Measurements from ENCODE around the gene APOC3.

APOC3 gene

GRCh38 chr11:116807601-116808261 is 22.0 kb upstream of the APOC3 start:
- DNase-seq (ENCODE audit: low read depth): no peak

GRCh38 chr11:116808262-116809175 is 21.2 kb upstream of the APOC3 start:
- no peak for DNase-seq (ENCODE audit: low read depth)

- DNase-seq (ENCODE audit: low read depth): no peak
Observed at GRCh38 chr11:116811194-116811593, 18.5 kb upstream of the APOC3 start.

GRCh38 chr11:116812109-116812508 is 17.6 kb upstream of the APOC3 start:
- no peak for DNase-seq (ENCODE audit: low read depth)

- no peak for DNase-seq (ENCODE audit: low read depth)
Observed at GRCh38 chr11:116813170-116813569, 16.5 kb upstream of the APOC3 start.

GRCh38 chr11:116813781-116814471 is 15.8 kb upstream of the APOC3 start:
- no peak for DNase-seq (ENCODE audit: low read depth)

GRCh38 chr11:116814502-116814901 is 15.2 kb upstream of the APOC3 start:
- DNase-seq (ENCODE audit: low read depth): no peak

- DNase-seq (ENCODE audit: low read depth): no peak
Observed at GRCh38 chr11:116819049-116819448, 10.7 kb upstream of the APOC3 start.

- no peak for DNase-seq (ENCODE audit: low read depth)
Observed at GRCh38 chr11:116821050-116821918, 8.4 kb upstream of the APOC3 start.

GRCh38 chr11:116822575-116822974 is 7.1 kb upstream of the APOC3 start:
- no peak for DNase-seq (ENCODE audit: low read depth)

GRCh38 chr11:116823031-116823843 is 6.5 kb upstream of the APOC3 start, which contains the start of gene APOA4:
APOA4 (minus strand) TSS chr11:116823304; CDS start chr11:116823191, 113 bp downstream.
- DNase-seq (ENCODE audit: low read depth): no peak

GRCh38 chr11:116825434-116825833 is 4.3 kb upstream of the APOC3 start:
- no peak for DNase-seq (ENCODE audit: low read depth)

- no peak for DNase-seq (ENCODE audit: low read depth)
Observed at GRCh38 chr11:116825854-116826750, 3.6 kb upstream of the APOC3 start.

- DNase-seq (ENCODE audit: low read depth): no peak
Observed at GRCh38 chr11:116826751-116827431, 2.8 kb upstream of the APOC3 start.

GRCh38 chr11:116827461-116827860 is 2.2 kb upstream of the APOC3 start:
- no peak for DNase-seq (ENCODE audit: low read depth)

- no peak for DNase-seq (ENCODE audit: low read depth)
Observed at GRCh38 chr11:116828632-116829524, 829 bp upstream of the APOC3 start.

GRCh38 chr11:116830184-116830912 is 641 bp downstream of the APOC3 start:
- DNase-seq (ENCODE audit: low read depth): no peak

Measured in activated gamma-delta T cell treated with anti-CD3 and anti-CD28 coated beads, Interleukin-2, amount 50 U/mL, for 16 hours (primary cell).